Sigmoid colon (tissue), 7 donors: ENCODE results near the gene SIGMAR1. TPM values are rescaled to one million over a fixed set of nuclear protein-coding genes. Genes with fewer than 3 reads are reported as not detected.

ENCODE experiments used
- DNase-seq: peaks from one replicate; pipeline ENCODE4 v3.0.0-alpha.2; 2019
- H3K27ac ChIP-seq, 4 donors: fragments of 200-600 bp; sonication (generic); one replicate each; pipeline ENCODE4 v1.5.1; 2016 to 2019; ENCODE audit warnings: mild to moderate bottlenecking in 1 of 4
- H3K27me3 ChIP-seq, 3 donors: fragments of 200-600 bp; sonication (generic); one replicate each; pipeline ENCODE4 v1.5.1; 2019; ENCODE audit warnings: mild to moderate bottlenecking in 1 of 3
- H3K36me3 ChIP-seq, 4 donors: fragments of 200-600 bp; sonication (generic); one replicate each; pipeline ENCODE4 v1.5.1; 2016 to 2019
- H3K4me1 ChIP-seq, 4 donors: fragments of 200-600 bp; sonication (generic); one replicate each; pipeline ENCODE4 v1.5.1; 2017 to 2019
- H3K4me3 ChIP-seq, 4 donors: fragments of 200-600 bp; sonication (generic); one replicate each; pipeline ENCODE4 v1.5.1; 2017 to 2019; ENCODE audit warnings: mild to moderate bottlenecking in 2 of 4, moderate library complexity in 1 of 4
- H3K9me3 ChIP-seq, 4 donors: fragments of 200-600 bp in 3 of 4; sonication (generic) in 3 of 4; one replicate each; pipeline versions ENCODE4 v1.5.1 to v1.6.1; 2013 to 2019
- EP300 ChIP-seq, 4 donors: sonication (generic); formaldehyde crosslinking; IDR thresholded peaks; one replicate each; pipeline ENCODE4 v1.6.1; 2017; ENCODE audit warnings: antibody characterized with exemption in 4 of 4
- POLR2A ChIP-seq, 2 donors: fragments of 450-650 bp; IDR thresholded peaks; one replicate each; pipeline ENCODE4 v1.6.1; 2016; ENCODE audit warnings: antibody characterized with exemption in 2 of 2, mild to moderate bottlenecking in 2 of 2, moderate library complexity in 2 of 2
- POLR2AphosphoS5 ChIP-seq, 4 donors: sonication (generic); formaldehyde crosslinking; IDR thresholded peaks; one replicate each; pipeline ENCODE4 v1.6.1; 2017; ENCODE audit warnings: antibody characterized with exemption in 4 of 4
- WGBS, 2 donors: extraction: QIAGEN DNeasy Blood & Tissue Kit; methylation state at CpG; one replicate each; pipeline ENCODE4 v1.1.7; 2013; 5-methylcytosine and 5-hydroxymethylcytosine counted together
- intact Hi-C: fragments of 100-400 bp; cut with DNase I; formaldehyde crosslinking; loops from one replicate; pipeline ENCODE4 v1.15.1; 2023
- polyA plus RNA-seq, 3 donors: library from polyadenylated mRNA; stranded (reverse); fragments of 200-250 nt; gene quantifications; one replicate each; pipeline ENCODE4 v1.2.3, GENCODE V29; 2013
- total RNA-seq, 4 donors: library from RNA; depleted of rRNA; stranded (reverse); fragments of >200 nt; gene quantifications; one replicate each; pipeline ENCODE4 v1.1.0, GENCODE V29; 2016
- TF ChIP-seq, protein P1 (sequence below), 4 experiments: fragments of 450-650 bp in 3 of 4; fragments of 200-600 bp in 1 of 4; IDR thresholded peaks; one replicate each; pipeline ENCODE4 v1.5.1; 2016 to 2019; ENCODE audit warnings: antibody characterized with exemption in 4 of 4, mild to moderate bottlenecking in 3 of 4, moderate library complexity in 2 of 4
- donor health status: healthy with polysubstance abuse.
- donor health status: Bipolar disorder and iron deficiency.
- donor health status: healthy.

SIGMAR1 gene
- total and polyA plus RNA-seq, 7 donors: 12.0 to 82.6 (median 70.6) TPM

DNA sequence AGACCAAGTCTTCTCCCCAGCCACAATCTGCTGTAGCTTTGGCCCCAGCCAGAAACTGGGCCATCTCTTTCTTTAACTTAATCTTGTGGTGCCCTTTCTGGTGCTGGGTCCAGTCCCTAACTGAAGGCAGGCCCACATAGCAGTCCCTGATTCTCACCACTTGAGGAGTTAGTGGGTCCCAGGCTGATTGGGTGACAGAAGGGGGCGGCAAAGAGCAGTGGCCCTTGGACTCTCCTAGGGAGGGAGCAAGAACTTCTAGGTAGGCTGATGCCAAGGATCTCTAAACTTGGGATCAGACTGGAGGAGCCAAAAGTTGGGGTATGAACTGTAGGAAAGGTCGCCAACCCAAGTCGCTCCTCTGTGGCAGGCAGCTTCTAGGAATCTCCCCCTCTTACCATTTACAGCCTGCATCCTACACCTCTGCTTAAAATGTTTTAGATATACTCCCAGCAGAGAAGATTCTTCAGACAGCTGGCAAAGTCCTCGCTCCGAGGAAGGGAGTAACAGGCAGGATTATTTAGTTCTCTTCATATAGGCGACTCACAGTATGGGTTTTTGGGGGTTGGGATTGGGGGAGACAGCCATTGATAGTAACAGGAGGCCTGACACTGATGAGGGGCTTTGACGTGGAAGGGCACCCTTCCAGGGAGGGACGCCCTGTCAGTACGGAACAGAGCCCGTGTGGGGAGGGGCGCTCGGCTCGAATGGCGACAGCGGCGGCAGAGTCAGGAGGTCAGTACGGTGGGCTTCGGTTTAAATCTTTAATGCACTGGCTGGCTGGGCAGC is 26.9 kb upstream of the SIGMAR1 start:
- Histone ChIP-seq H3K27ac (peak overlapping the region; percentile 96 to 100 (median 100)), H3K4me1 (peaks cover 0 to 25% (median 19%) of the 10 kb centered on the region in 4 donors), H3K9me3 (no peaks in the 10 kb centered on the region), H3K4me3 (peak overlapping the region; percentile 72 to 81 (median 78)), H3K36me3 (peaks cover 0 to 38% (median 9%) of the 10 kb centered on the region in 4 donors), H3K27me3 (no peaks in the 10 kb centered on the region)
- TF ChIP-seq POLR2A (IDR thresholded peaks at IDR 0.05) (no peak), EP300 (IDR thresholded peaks at IDR 0.05) (no peak), POLR2AphosphoS5 (IDR thresholded peaks at IDR 0.05) (peak in 3 of 4 donors; percentile 5 to 39 (median 27))
- TF ChIP-seq, protein P1, sequence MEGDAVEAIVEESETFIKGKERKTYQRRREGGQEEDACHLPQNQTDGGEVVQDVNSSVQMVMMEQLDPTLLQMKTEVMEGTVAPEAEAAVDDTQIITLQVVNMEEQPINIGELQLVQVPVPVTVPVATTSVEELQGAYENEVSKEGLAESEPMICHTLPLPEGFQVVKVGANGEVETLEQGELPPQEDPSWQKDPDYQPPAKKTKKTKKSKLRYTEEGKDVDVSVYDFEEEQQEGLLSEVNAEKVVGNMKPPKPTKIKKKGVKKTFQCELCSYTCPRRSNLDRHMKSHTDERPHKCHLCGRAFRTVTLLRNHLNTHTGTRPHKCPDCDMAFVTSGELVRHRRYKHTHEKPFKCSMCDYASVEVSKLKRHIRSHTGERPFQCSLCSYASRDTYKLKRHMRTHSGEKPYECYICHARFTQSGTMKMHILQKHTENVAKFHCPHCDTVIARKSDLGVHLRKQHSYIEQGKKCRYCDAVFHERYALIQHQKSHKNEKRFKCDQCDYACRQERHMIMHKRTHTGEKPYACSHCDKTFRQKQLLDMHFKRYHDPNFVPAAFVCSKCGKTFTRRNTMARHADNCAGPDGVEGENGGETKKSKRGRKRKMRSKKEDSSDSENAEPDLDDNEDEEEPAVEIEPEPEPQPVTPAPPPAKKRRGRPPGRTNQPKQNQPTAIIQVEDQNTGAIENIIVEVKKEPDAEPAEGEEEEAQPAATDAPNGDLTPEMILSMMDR (IDR thresholded peaks at IDR 0.05): peak; percentile 58 to 92 (median 77)
- intact Hi-C loops: loop anchor here (2.0 to 10.0 kb wide), 4 partner anchors 36 to 1080 kb away; partner anchors contain the start of genes DNAJB5, GBA2, RGP1 and RPP25L
- 7 to 13% methylated on average over 18 of the region's 18 CpGs for WGBS, 2 donors
- peak; percentile 90 for DNase-seq

DNA sequence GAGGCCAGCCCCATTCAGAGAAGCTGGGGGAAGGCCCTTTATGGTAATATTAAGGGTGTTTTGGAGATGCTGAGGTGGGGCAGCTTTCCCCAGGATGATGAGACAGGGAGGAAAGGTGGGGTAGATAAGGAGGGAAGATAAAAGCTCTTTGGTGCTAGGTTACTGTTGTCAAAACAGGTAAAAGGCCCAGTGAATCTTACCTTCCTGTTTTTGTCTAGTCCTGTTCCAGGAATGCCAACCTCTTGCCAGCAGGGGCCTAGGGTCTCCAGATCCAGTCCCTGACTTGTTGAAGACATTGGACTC is 25.7 kb upstream of the SIGMAR1 start:
- Histone ChIP-seq H3K4me1 (peaks cover 0 to 25% (median 19%) of the 10 kb centered on the region in 4 donors), H3K27ac (no peak overlapping the region), H3K4me3 (no peak overlapping the region), H3K9me3 (no peaks in the 10 kb centered on the region), H3K27me3 (no peaks in the 10 kb centered on the region), H3K36me3 (peaks cover 0 to 39% (median 9%) of the 10 kb centered on the region in 4 donors)
- no peak for TF ChIP-seq POLR2A (IDR thresholded peaks at IDR 0.05)
- no peak for TF ChIP-seq EP300 (IDR thresholded peaks at IDR 0.05)
- TF ChIP-seq, protein P1 (IDR thresholded peaks at IDR 0.05): no peak
- no peak for TF ChIP-seq POLR2AphosphoS5 (IDR thresholded peaks at IDR 0.05)
- no peak for DNase-seq
- intact Hi-C loops: loop anchor here (10.0 kb wide), 1 partner anchor 1082 kb away; the partner anchor contains the start of genes GBA2 and RGP1

- Histone ChIP-seq H3K36me3 (peaks cover 0 to 44% (median 9%) of the 10 kb centered on the region in 4 donors), H3K4me3 (no peak within 1 kb of the TSS), H3K27me3 (no peaks in the 10 kb centered on the region), H3K4me1 (peaks cover 0 to 25% (median 19%) of the 10 kb centered on the region in 4 donors), H3K9me3 (no peaks in the 10 kb centered on the region), H3K27ac (no peak within 1 kb of the TSS)
- no peak for TF ChIP-seq POLR2A (IDR thresholded peaks at IDR 0.05)
- TF ChIP-seq, protein P1 (IDR thresholded peaks at IDR 0.05): no peak
- no peak for TF ChIP-seq EP300 (IDR thresholded peaks at IDR 0.05)
- no peak for TF ChIP-seq POLR2AphosphoS5 (IDR thresholded peaks at IDR 0.05)
- WGBS, 2 donors: 92% methylated on average over 4 of the region's 4 CpGs
- DNase-seq: no peak
- intact Hi-C loops: loop anchor here (10.0 kb wide), 1 partner anchor 1082 kb away; the partner anchor contains the start of genes GBA2 and RGP1
Observed at GRCh38 chr9:34662526-34663302, 25.1 kb upstream of the SIGMAR1 start, which contains the start of gene CCL27. Gene CCL27, minus strand, starts transcription at chr9:34662657. Its CDS starts 24 bp downstream, at chr9:34662633.

DNA sequence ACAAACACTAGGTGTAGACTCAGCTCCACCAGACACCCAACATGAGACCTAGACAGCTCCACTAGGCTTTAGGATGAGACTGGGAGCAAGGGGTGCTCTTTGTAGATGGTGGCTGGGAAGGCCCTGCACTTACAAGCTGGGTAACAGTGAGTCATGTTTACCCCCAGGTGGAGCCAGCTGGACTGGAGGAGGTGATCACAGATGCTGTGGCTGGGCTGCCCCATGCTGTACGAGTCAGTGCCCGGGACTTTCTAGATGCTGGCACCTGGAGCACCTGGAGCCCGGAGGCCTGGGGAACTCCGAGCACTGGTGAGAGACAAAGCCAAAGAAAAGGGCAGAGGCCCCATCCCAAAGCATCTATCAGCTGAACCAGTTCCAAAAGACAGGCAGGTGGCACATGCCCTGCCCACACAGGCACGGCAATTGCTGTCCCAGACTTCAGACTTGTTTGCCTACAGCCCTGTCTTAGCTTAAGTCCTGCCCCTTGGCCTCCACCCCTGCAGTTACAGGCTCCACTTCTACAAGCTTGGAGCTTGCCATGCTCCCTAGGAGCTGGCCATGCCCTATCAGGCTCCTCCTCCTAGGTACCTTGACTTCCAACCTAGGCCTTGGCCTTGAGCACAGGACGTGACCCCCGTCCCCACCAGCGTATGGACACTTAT is 22.1 kb upstream of the SIGMAR1 start:
- 24 to 79% methylated on average over 8 of the region's 8 CpGs for WGBS, 2 donors
- DNase-seq: no peak
- no peaks in the 10 kb centered on the region for H3K9me3 ChIP-seq
- H3K36me3 ChIP-seq: peaks cover 0 to 50% (median 13%) of the 10 kb centered on the region in 4 donors
- intact Hi-C loops: loop anchor here (10.0 kb wide), 1 partner anchor 1085 kb away; the partner anchor contains the start of genes GBA2 and RGP1
- H3K4me3 ChIP-seq: no peak overlapping the region
- no peak for TF ChIP-seq POLR2AphosphoS5 (IDR thresholded peaks at IDR 0.05)
- TF ChIP-seq, protein P1 (IDR thresholded peaks at IDR 0.05): no peak
- TF ChIP-seq EP300 (IDR thresholded peaks at IDR 0.05): no peak
- no peak for TF ChIP-seq POLR2A (IDR thresholded peaks at IDR 0.05)
- no peaks in the 10 kb centered on the region for H3K27me3 ChIP-seq
- H3K27ac ChIP-seq: no peak overlapping the region
- peaks cover 0 to 28% (median 17%) of the 10 kb centered on the region in 4 donors for H3K4me1 ChIP-seq
